Stimulated activated CD4-positive, alpha-beta T cell treated with anti-CD3 and anti-CD28 coated beads, Interleukin-12 subunit alpha, Interleukin-12 subunit beta, amount 100 ng/mL, for 48 hours (primary cell): ENCODE results near the gene ZMYM2.

Experiments used
- DNase-seq, 3 donors: peaks; one replicate each; pipeline ENCODE4 v3.0.0-alpha.2; 2020; ENCODE audit warnings: low read depth in 2 of 3, low spot score in 1 of 3

Gene ZMYM2

DNA sequence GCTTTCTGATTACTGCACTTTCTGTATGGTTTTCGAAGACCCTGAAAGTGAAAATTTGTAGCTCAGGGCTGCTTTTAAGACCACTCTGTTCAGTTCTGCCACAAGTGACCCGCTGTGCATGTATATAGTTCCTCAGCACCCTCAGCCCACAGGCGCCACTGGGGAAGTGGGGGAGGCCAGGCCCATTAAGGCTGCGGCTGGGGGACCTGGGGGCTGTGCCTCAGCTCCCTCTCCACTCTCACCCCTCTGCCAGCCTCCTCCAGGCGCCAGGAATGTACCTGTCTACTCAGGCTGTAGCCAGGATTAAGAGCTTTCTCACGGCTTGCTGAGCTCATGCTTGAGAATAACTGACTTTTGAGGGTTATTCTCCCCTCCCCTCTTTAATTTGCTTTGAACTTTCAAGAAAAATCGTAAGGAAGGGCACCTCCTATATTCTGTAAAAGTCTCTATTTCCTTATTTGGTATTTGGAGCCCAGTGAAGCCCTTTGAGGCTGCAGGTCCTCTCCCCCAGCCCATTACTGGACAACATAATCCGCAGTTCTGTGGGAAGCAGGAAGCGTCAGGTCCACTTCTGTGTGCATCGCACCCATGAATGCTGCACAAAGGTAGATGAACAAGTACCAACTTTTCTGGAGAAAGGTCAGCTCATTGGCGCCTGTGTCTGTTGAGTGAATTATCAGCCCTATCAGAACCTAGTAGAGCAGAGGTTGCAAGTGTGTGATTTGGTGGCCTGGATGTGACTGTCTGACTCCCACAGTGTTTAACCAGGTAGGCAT is 172.7 kb downstream of the ZMYM2 start:
- no peak for DNase-seq

DNA sequence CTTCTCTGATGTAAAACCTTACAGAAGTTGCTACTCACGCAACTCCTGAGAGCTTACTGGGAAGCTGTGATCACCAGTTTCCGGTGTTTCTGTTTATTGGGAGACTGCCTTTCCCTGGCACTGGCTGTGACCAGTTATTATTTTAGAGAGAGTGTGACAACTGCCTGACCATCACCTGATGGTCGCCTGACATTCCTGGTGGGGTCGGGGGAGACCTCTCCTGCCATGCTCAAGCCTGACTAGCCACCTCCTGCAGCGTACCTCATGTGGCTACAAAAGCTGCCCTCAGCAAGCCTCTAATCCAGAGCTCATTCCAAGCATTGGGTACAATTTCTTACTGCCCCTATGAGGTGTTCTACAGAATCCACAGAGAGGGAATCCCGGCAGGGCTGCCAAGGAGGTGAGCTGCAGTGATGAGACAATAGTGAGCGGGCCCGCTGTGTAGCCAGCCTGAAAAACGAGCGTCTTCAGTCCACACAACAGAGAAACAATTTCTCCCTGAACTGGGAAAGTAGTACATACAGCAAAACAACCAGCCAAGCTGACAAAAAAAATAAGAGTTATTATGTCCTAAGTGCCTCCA is 173.6 kb downstream of the ZMYM2 start:
- no peak for DNase-seq

GRCh38 chr13:20134732-20135131 is 176.2 kb downstream of the ZMYM2 start:
- DNase-seq = no peak

GRCh38 chr13:20136781-20137703 is 178.5 kb downstream of the ZMYM2 start:
- no peak for DNase-seq

GRCh38 chr13:20137875-20138274 is 179.3 kb downstream of the ZMYM2 start:
- no peak for DNase-seq

- DNase-seq = no peak
Measured at GRCh38 chr13:20140487-20140886, 182.0 kb downstream of the ZMYM2 start.
